H1 (cell line): ENCODE measurements around the gene NECTIN2. TPM values are rescaled to one million over a fixed set of nuclear protein-coding genes. Genes with fewer than 3 reads are reported as not detected.
A peak's percentile ranks its signal among the peaks of the same experiment; 100 is the strongest.

Source experiments
- CTCF ChIA-PET: fragments of 300-600 bp; sonication (Branson Sonifier 250); formaldehyde crosslinking; loops from one replicate; lab custom pipeline; 2021; ENCODE audit not compliant: partially characterized antibody; lab: Charles Lee
- POLR2A ChIA-PET: fragments of 300-600 bp; sonication (Branson Sonifier 250); formaldehyde crosslinking; loops from one replicate; lab custom pipeline; 2021; ENCODE audit warnings: inconsistent platforms; ENCODE audit not compliant: partially characterized antibody; lab: Charles Lee
- DNase-seq, 2 experiments: peaks; one replicate each; pipeline versions ENCODE4 v3.0.0 to v3.0.0-alpha.2; 2010 to 2022; ENCODE audit warnings: low spot score in 2 of 2, low read depth in 1 of 2, mixed read lengths in 1 of 2
- FAIRE-seq: peaks from 2 replicates; lab custom pipeline; 2011; peaks lifted over from hg19 to GRCh38; lab: Jason Lieb, UNC
- H2AFZ ChIP-seq: 2 replicates; pipeline ENCODE4 v1.8.1; 2012; ENCODE audit warnings: low read length, inconsistent platforms
- H2AK5ac ChIP-seq: 2 replicates; pipeline ENCODE4 v1.6.1; 2013; ENCODE audit warnings: low read depth, low read length
- H2BK120ac ChIP-seq: replicated peaks from 2 replicates; pipeline ENCODE3; 2013; ENCODE audit warnings: low read depth, low read length, inconsistent platforms
- H2BK12ac ChIP-seq: 2 replicates; pipeline ENCODE4 v1.6.1; 2013; ENCODE audit warnings: low read depth, low read length
- H2BK15ac ChIP-seq: 2 replicates; pipeline ENCODE4 v1.6.1; 2013; ENCODE audit warnings: low read length
- H2BK20ac ChIP-seq: 2 replicates; pipeline ENCODE4 v1.6.1; 2013; ENCODE audit warnings: low read length
- H2BK5ac ChIP-seq: 2 replicates; pipeline ENCODE4 v1.6.1; 2013; ENCODE audit warnings: low read depth, low read length
- H3K14ac ChIP-seq: 2 replicates; pipeline ENCODE4 v1.6.1; 2013; ENCODE audit warnings: inconsistent platforms; ENCODE audit not compliant: insufficient read length
- H3K18ac ChIP-seq: 2 replicates; pipeline ENCODE4 v1.6.1; 2013; ENCODE audit warnings: low read length; ENCODE audit errors: extremely low read depth
- H3K23ac ChIP-seq: 2 replicates; pipeline ENCODE4 v1.6.1; 2013; ENCODE audit warnings: inconsistent platforms; ENCODE audit not compliant: insufficient read length
- H3K23me2 ChIP-seq: 2 replicates; pipeline ENCODE4 v1.6.1; 2013; ENCODE audit warnings: low read depth, low read length
- H3K27ac ChIP-seq: 2 replicates; pipeline ENCODE4 v1.6.1; 2011; ENCODE audit warnings: low read depth, low read length, inconsistent platforms
- H3K27me3 ChIP-seq, 4 experiments: replicated peaks in 1 of 4; 1 replicate in 1 of 4; 2 replicates in 3 of 4; pipeline versions ENCODE4 v1.6.1 to v1.8.1; 2011 to 2013; ENCODE audit warnings: low read length in 3 of 4, mild to moderate bottlenecking in 3 of 4, inconsistent platforms in 2 of 4, mixed read lengths in 2 of 4, moderate library complexity in 1 of 4; ENCODE audit not compliant: control insufficient read depth in 3 of 4, insufficient read depth in 3 of 4; ENCODE audit errors: extremely low read depth in 1 of 4
- H3K36me3 ChIP-seq, 4 experiments: 2 replicates each; pipeline versions ENCODE4 v1.6.1 to v1.8.1; 2011 to 2013; ENCODE audit warnings: mild to moderate bottlenecking in 4 of 4, low read length in 3 of 4, moderate library complexity in 2 of 4, control low read depth in 1 of 4, inconsistent platforms in 1 of 4; ENCODE audit not compliant: insufficient read depth in 4 of 4, control insufficient read depth in 2 of 4
- H3K4ac ChIP-seq: replicated peaks from 2 replicates; pipeline ENCODE3; 2013; ENCODE audit warnings: low read length, low read depth, mixed read lengths, inconsistent platforms; ENCODE audit not compliant: insufficient read length
- H3K4me1 ChIP-seq, 4 experiments: replicated peaks in 1 of 4; 1 replicate in 1 of 4; 2 replicates in 3 of 4; pipeline versions ENCODE4 v1.6.1 to v1.8.1; 2011 to 2013; ENCODE audit warnings: low read length in 3 of 4, inconsistent platforms in 2 of 4, mixed read lengths in 1 of 4; ENCODE audit not compliant: insufficient read depth in 4 of 4, control insufficient read depth in 3 of 4
- H3K4me2 ChIP-seq, 2 experiments: 2 replicates each; pipeline versions ENCODE4 v1.6.1 to v1.8.1; 2011 to 2013; ENCODE audit warnings: low read depth in 2 of 2, low read length in 2 of 2, control low read depth in 1 of 2, inconsistent platforms in 1 of 2, mild to moderate bottlenecking in 1 of 2; ENCODE audit not compliant: insufficient read depth in 1 of 2
- H3K4me3 ChIP-seq, 4 experiments: fragments of 200-600, 300-600 bp in 1 of 4; sonication (generic), shearing (Covaris generic), sonication (Bioruptor Twin) in 1 of 4; 2 replicates each; pipeline versions ENCODE4 v1.5.1 to v1.8.1; 2011 to 2016; ENCODE audit warnings: low read length in 4 of 4, low read depth in 3 of 4, control low read depth in 2 of 4, inconsistent platforms in 2 of 4, mild to moderate bottlenecking in 2 of 4, mixed read lengths in 1 of 4, moderate library complexity in 1 of 4; ENCODE audit not compliant: insufficient read depth in 2 of 4; ENCODE audit errors: extremely low read depth in 1 of 4
- H3K56ac ChIP-seq: replicated peaks from 2 replicates; pipeline ENCODE3; 2013; ENCODE audit warnings: low read depth, mild to moderate bottlenecking, mixed read lengths, low read length, inconsistent platforms; ENCODE audit not compliant: insufficient read length
- H3K79me1 ChIP-seq: 2 replicates; pipeline ENCODE4 v1.6.1; 2013; ENCODE audit warnings: low read depth, low read length, control low read depth
- H3K79me2 ChIP-seq, 2 experiments: 2 replicates each; pipeline versions ENCODE4 v1.6.1 to v1.8.1; 2012 to 2013; ENCODE audit warnings: low read length in 2 of 2, mild to moderate bottlenecking in 2 of 2, inconsistent platforms in 1 of 2; ENCODE audit not compliant: insufficient read depth in 2 of 2, control insufficient read depth in 1 of 2
- H3K9ac ChIP-seq, 4 experiments: replicated peaks in 1 of 4; 1 replicate in 1 of 4; 2 replicates in 3 of 4; pipeline versions ENCODE4 v1.6.1 to v1.8.1; 2011 to 2013; ENCODE audit warnings: low read depth in 3 of 4, low read length in 3 of 4, control low read depth in 2 of 4, mild to moderate bottlenecking in 2 of 4, moderate library complexity in 2 of 4, inconsistent platforms in 1 of 4; ENCODE audit errors: extremely low read depth in 1 of 4
- H3K9me3 ChIP-seq, 2 experiments: 2 replicates each; pipeline versions ENCODE4 v1.6.1 to v1.8.1; 2012 to 2013; ENCODE audit warnings: mild to moderate bottlenecking in 2 of 2, moderate library complexity in 2 of 2, control low read depth in 1 of 2, inconsistent platforms in 1 of 2, low read depth in 1 of 2, low read length in 1 of 2, mixed read lengths in 1 of 2; ENCODE audit not compliant: insufficient read depth in 2 of 2
- H4K20me1 ChIP-seq, 2 experiments: replicated peaks in 1 of 2; 2 replicates each; pipeline versions ENCODE3 to v1.8.1; 2011 to 2013; ENCODE audit warnings: inconsistent platforms in 2 of 2, low read length in 2 of 2, mild to moderate bottlenecking in 1 of 2; ENCODE audit not compliant: insufficient read depth in 2 of 2, control insufficient read depth in 1 of 2
- H4K5ac ChIP-seq: 2 replicates; pipeline ENCODE4 v1.6.1; 2013; ENCODE audit warnings: low read length, low read depth, mixed read lengths, inconsistent platforms; ENCODE audit not compliant: insufficient read length
- H4K8ac ChIP-seq: 2 replicates; pipeline ENCODE4 v1.8.0; 2013; ENCODE audit warnings: mild to moderate bottlenecking, moderate library complexity, low read length, inconsistent platforms; ENCODE audit not compliant: insufficient read depth; ENCODE audit errors: extremely low read depth
- H4K91ac ChIP-seq: replicated peaks from 2 replicates; pipeline ENCODE3; 2013; ENCODE audit warnings: low read length, mixed read lengths, inconsistent platforms; ENCODE audit not compliant: insufficient read length
- POLR2A ChIP-seq, 2 experiments: IDR thresholded peaks; 1 replicate in 1 of 2; 2 replicates in 1 of 2; pipeline ENCODE4 v1.6.1; 2011; ENCODE audit warnings: low read depth in 2 of 2, low read length in 2 of 2, mild to moderate bottlenecking in 2 of 2; ENCODE audit errors: control extremely low read depth in 1 of 2
- POLR2AphosphoS5 ChIP-seq: IDR thresholded peaks from 2 replicates; pipeline ENCODE4 v1.6.1; 2011; ENCODE audit warnings: low read depth, low read length
- TCF12 ChIP-seq: IDR thresholded peaks from 2 replicates; pipeline ENCODE4 v1.6.1; 2011; ENCODE audit warnings: low read depth, mild to moderate bottlenecking, low read length
- WGBS, 2 experiments: shearing (Covaris generic) in 1 of 2; methylation state at CpG; one replicate each; pipeline versions ENCODE4 v1.1.6 to v1.1.7; 2013 to 2015; ENCODE audit warnings: low lambda C conversion rate in 2 of 2, mixed read lengths in 2 of 2, inconsistent platforms in 1 of 2, low coverage in 1 of 2, missing lambda C conversion rate in 1 of 2; ENCODE audit not compliant: insufficient replicate concordance in 2 of 2, insufficient coverage in 1 of 2, insufficient read length in 1 of 2; ENCODE audit errors: extremely low coverage in 1 of 2, missing lambda C conversion rate in 1 of 2; 5-methylcytosine and 5-hydroxymethylcytosine counted together
- polyA plus RNA-seq, 7 experiments: library from polyadenylated mRNA; depleted of rRNA in 3 of 7; stranded (reverse) in 5 of 7; unstranded in 2 of 7; fragments of >200 nt in 5 of 7; fragments of 200-250 nt in 2 of 7; gene quantifications; 1 replicate in 5 of 7; 2 replicates in 1 of 7; 4 replicates in 1 of 7; pipeline versions ENCODE4 v1.2.1 to v1.2.3, GENCODE V29; 2011 to 2013; ENCODE audit warnings: missing spikeins in 2 of 7, mixed read lengths in 2 of 7
- total RNA-seq: library from RNA; stranded (reverse); fragmentation: NEBNext Ultra II Directional; extraction: Animal tissue kit (Norgen Biotek cat#: 25700); gene quantifications from 2 replicates; pipeline ENCODE4 v1.2.1, GENCODE V29; 2021

Gene NECTIN2
- total and polyA plus RNA-seq, 2 of the 8 experiments (the other 6 are each of a cell fraction or from before 2014, with no cell fraction given), result 184 to 237 TPM

DNA sequence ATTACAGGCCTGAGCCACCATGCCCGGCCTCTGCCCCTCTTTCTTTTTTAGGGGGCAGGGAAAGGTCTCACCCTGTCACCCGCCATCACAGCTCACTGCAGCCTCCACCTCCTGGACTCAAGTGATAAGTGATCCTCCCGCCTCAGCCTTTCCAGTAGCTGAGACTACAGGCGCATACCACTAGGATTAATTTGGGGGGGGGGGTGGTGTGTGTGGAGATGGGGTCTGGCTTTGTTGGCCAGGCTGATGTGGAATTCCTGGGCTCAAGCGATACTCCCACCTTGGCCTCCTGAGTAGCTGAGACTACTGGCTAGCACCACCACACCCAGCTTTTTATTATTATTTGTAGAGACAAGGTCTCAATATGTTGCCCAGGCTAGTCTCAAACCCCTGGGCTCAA, 63.7 kb downstream of the NECTIN2 start:
- H3K79me2 ChIP-seq, result peaks cover 0 to 11% of the 10 kb centered on the region in 2 experiments; a peak in 1 of 4 replicates
- no peak overlapping the region for H4K5ac ChIP-seq
- H3K27ac ChIP-seq, result no peak overlapping the region
- POLR2A ChIA-PET, result interaction anchor here (0.6 to 12.3 kb wide), 9 partner anchors 8 to 261 kb away, joined by 3 to 247 read pairs (median 7); partner anchors contain the start of genes CLPTM1 and TOMM40
- no peak for FAIRE-seq
- no peak overlapping the region for H2BK5ac ChIP-seq
- peak; percentile 26; the same call in 1 of the 2 replicates for TF ChIP-seq POLR2AphosphoS5
- no peak for TF ChIP-seq TCF12
- TF ChIP-seq POLR2A (IDR thresholded peaks at IDR 0.05; ENCODE audit: control extremely low read depth in 1 of 2, low read depth in 2 of 2, low read length in 2 of 2), result peak in 1 of 2 experiments; percentile 45; a peak in 1 of 3 replicates
- TF ChIP-seq, all 59 proteins: peak for 2
- Histone ChIP-seq H3K9ac (no peak overlapping the region), H2BK120ac (no peak overlapping the region), H2AK5ac (no peak overlapping the region), H2AFZ (no peak overlapping the region), H3K4me2 (no peak overlapping the region), H2BK12ac (no peak overlapping the region), H3K4ac (no peak overlapping the region), H4K91ac (no peak overlapping the region), H2BK15ac (no peak overlapping the region), H4K8ac (no peak overlapping the region), H4K20me1 (peaks cover 0 to 13% of the 10 kb centered on the region in 2 experiments), H3K14ac (no peak overlapping the region), H3K79me1 (no peaks in the 10 kb centered on the region; the same call in 1 of the 2 replicates), H3K4me3 (no peak overlapping the region), H3K9me3 (no peaks in the 10 kb centered on the region), H3K4me1 (peaks cover 4 to 19% (median 8%) of the 10 kb centered on the region in 4 experiments), H3K27me3 (no peaks in the 10 kb centered on the region), H2BK20ac (no peak overlapping the region), H3K23me2 (peaks cover 3% of the 10 kb centered on the region; the same call in 1 of the 2 replicates), H3K36me3 (peaks cover 9 to 27% (median 19%) of the 10 kb centered on the region in 4 experiments; a peak in 7 of 8 replicates), H3K56ac (no peak overlapping the region), H3K18ac (no peak overlapping the region), H3K23ac (no peak overlapping the region)
- DNase-seq, result no peak
- CTCF ChIA-PET, result interaction anchor here (0.7 to 15.2 kb wide), 7 partner anchors 8 to 221 kb away, joined by 3 to 201 read pairs (median 4); partner anchors contain the start of gene CLPTM1
- WGBS, 2 experiments, result 82% methylated on average over 4 of the region's 5 CpGs; no CpG with 5 or more reads in 1 of the 2 experiments
